D721Med (cell line): Measurements from ENCODE around the gene TFCP2L1.
"Not testable (repeated sequence)": the region's sequence is repeated elsewhere in the genome, so short reads cannot be mapped to it uniquely, and the experiment has no call there.

ENCODE experiments used
- DNase-seq: peaks from one replicate; pipeline ENCODE4 v3.0.0; 2011; ENCODE audit warnings: low spot score; ENCODE audit not compliant: insufficient read length
- FAIRE-seq: peaks from 2 replicates; lab custom pipeline; 2011; peaks lifted over from hg19 to GRCh38; lab: Jason Lieb, UNC
- CTCF ChIP-seq: IDR thresholded peaks from 2 replicates; pipeline ENCODE4 v1.5.1; 2012; ENCODE audit warnings: mild to moderate bottlenecking, control low read depth; ENCODE audit not compliant: insufficient read depth; ENCODE audit errors: missing control alignments

The TFCP2L1 gene

GRCh38 chr2:121233486-121234110, 51.4 kb downstream of the TFCP2L1 start:
- TF ChIP-seq CTCF: no peak
- FAIRE-seq (no peak), DNase-seq (no peak)

- no peak for TF ChIP-seq CTCF
- DNase-seq: no peak
- no peak for FAIRE-seq
These were observed 52.3 kb downstream of the TFCP2L1 start for GRCh38 chr2:121232626-121233265.

- no peak for DNase-seq
- FAIRE-seq: no peak
- TF ChIP-seq CTCF: no peak
These were observed 53.5 kb downstream of the TFCP2L1 start for GRCh38 chr2:121231385-121232000.

- FAIRE-seq (no peak), DNase-seq (no peak)
- TF ChIP-seq CTCF: no peak
These were observed 56.5 kb downstream of the TFCP2L1 start for GRCh38 chr2:121228521-121228920.

GRCh38 chr2:121227381-121228144, 57.4 kb downstream of the TFCP2L1 start:
- not testable (repeated sequence) for FAIRE-seq, DNase-seq

GRCh38 chr2:121225681-121226080, 59.3 kb downstream of the TFCP2L1 start:
- FAIRE-seq, DNase-seq: not testable (repeated sequence)

- TF ChIP-seq CTCF: no peak
- FAIRE-seq (no peak), DNase-seq (no peak)
These were observed 64.0 kb downstream of the TFCP2L1 start for GRCh38 chr2:121220995-121221394.
